ENCODE results near the gene PARP6. TPM values are rescaled to one million over a fixed set of nuclear protein-coding genes. Genes with fewer than 3 reads are reported as not detected.

PARP6 gene
- total RNA-seq, 5 donors from 2014 or later (not counting 1 experiment from before 2014, with no cell fraction given) = 94.4 to 132 (median 101) TPM

DNA sequence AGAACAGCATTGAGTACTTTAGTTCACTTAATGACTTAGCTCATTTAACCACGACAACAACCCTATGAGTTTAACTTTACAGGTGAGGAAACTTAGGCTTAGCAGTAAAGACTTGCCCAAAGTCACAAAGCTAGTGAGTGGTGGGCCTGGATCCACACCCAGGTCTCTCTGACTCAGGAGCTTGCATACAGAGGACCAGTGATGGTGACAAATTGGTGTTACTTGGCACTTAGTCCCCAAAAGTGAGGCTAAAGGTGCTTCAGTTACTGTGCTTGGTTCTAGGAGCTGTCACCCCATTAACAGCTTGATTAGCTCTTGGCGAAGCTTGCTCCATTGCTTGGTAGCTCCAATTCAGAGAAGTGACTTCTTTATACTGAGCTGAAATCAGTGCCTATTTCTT lies 41.5 kb upstream of the PARP6 start:
- no peak for ATAC-seq (replicated peaks in 1 of 4)
- no peaks in the 10 kb centered on the region for H3K27me3 ChIP-seq (replicated peaks in 1 of 2; ENCODE audit: control insufficient read depth in 2 of 2, extremely low read depth in 1 of 2, insufficient read depth in 2 of 2, low read length in 1 of 2)
- Mint-ChIP-seq H3K4me1 (peaks cover 6 to 9% (median 8%) of the 10 kb centered on the region in 3 donors), H3K27me3 (no peaks in the 10 kb centered on the region), H3K4me3 (no peak overlapping the region), H3K9me3 (peaks cover 0 to under 1% (median 0%) of the 10 kb centered on the region in 3 donors), H3K27ac (no peak overlapping the region), H3K36me3 (no peaks in the 10 kb centered on the region)
- no peak overlapping the region for H3K4me3 ChIP-seq (ENCODE audit: control insufficient read depth in 1 of 2, extremely low read depth in 1 of 2, low read length in 1 of 2)
- 100% methylated on average over 1 of the region's 2 CpGs for WGBS (ENCODE audit: insufficient coverage)
- H3K9me3 ChIP-seq = no peaks in the 10 kb centered on the region
- DNase-seq = no peak
- no peaks in the 10 kb centered on the region for H3K36me3 ChIP-seq (ENCODE audit: control insufficient read depth in 2 of 2, extremely low read depth in 1 of 2, insufficient read depth in 1 of 2, low read length in 1 of 2)
- no peak overlapping the region for H3K27ac ChIP-seq (ENCODE audit: low read length)
- CTCF ChIA-PET = interaction anchor here (0.6 to 2.1 kb wide), 7 partner anchors 13 to 357 kb away, joined by 3 to 8 read pairs (median 5); partner anchors contain the start of gene HEXA (in 1 of the 2)
- H3K4me1 ChIP-seq (ENCODE audit: control insufficient read depth in 1 of 2, extremely low read depth in 1 of 2, insufficient read depth in 2 of 2, low read length in 2 of 2) = no peaks in the 10 kb centered on the region
- POLR2A ChIA-PET = interaction anchor here in 1 of 2 donors (0.6 kb wide), 1 partner anchor 358 kb away, joined by 5 read pairs; no protein-coding TSS in a partner anchor

- Histone ChIP-seq H3K4me3 (ENCODE audit: control insufficient read depth in 1 of 2, extremely low read depth in 1 of 2, low read length in 1 of 2) (no peak overlapping the region), H3K4me1 (ENCODE audit: control insufficient read depth in 1 of 2, extremely low read depth in 1 of 2, insufficient read depth in 2 of 2, low read length in 2 of 2) (no peaks in the 10 kb centered on the region), H3K27ac (ENCODE audit: low read length) (no peak overlapping the region), H3K27me3 (replicated peaks in 1 of 2; ENCODE audit: control insufficient read depth in 2 of 2, extremely low read depth in 1 of 2, insufficient read depth in 2 of 2, low read length in 1 of 2) (no peaks in the 10 kb centered on the region), H3K36me3 (ENCODE audit: control insufficient read depth in 2 of 2, extremely low read depth in 1 of 2, insufficient read depth in 1 of 2, low read length in 1 of 2) (no peaks in the 10 kb centered on the region), H3K9me3 (no peaks in the 10 kb centered on the region)
- H3K27me3 Mint-ChIP-seq = no peaks in the 10 kb centered on the region
- POLR2A ChIA-PET = no interaction called here
- ATAC-seq (replicated peaks in 1 of 4) = no peak
- no peaks in the 10 kb centered on the region for H3K36me3 Mint-ChIP-seq
- DNase-seq = no peak
- CTCF ChIA-PET = interaction anchor here (0.6 to 2.1 kb wide), 5 partner anchors 62 to 357 kb away, joined by 3 to 6 read pairs (median 4); partner anchors contain the start of gene HEXA (in 1 of the 2)
- H3K4me1 Mint-ChIP-seq = peaks cover 2 to 5% (median 4%) of the 10 kb centered on the region in 3 donors
- no peak overlapping the region for H3K27ac Mint-ChIP-seq
- no peak overlapping the region for H3K4me3 Mint-ChIP-seq
- no peaks in the 10 kb centered on the region for H3K9me3 Mint-ChIP-seq
- WGBS (ENCODE audit: insufficient coverage) = 83% methylated on average over 1 of the region's 2 CpGs
Observed at GRCh38 chr15:72313448-72313840, 41.1 kb upstream of the PARP6 start.

DNA sequence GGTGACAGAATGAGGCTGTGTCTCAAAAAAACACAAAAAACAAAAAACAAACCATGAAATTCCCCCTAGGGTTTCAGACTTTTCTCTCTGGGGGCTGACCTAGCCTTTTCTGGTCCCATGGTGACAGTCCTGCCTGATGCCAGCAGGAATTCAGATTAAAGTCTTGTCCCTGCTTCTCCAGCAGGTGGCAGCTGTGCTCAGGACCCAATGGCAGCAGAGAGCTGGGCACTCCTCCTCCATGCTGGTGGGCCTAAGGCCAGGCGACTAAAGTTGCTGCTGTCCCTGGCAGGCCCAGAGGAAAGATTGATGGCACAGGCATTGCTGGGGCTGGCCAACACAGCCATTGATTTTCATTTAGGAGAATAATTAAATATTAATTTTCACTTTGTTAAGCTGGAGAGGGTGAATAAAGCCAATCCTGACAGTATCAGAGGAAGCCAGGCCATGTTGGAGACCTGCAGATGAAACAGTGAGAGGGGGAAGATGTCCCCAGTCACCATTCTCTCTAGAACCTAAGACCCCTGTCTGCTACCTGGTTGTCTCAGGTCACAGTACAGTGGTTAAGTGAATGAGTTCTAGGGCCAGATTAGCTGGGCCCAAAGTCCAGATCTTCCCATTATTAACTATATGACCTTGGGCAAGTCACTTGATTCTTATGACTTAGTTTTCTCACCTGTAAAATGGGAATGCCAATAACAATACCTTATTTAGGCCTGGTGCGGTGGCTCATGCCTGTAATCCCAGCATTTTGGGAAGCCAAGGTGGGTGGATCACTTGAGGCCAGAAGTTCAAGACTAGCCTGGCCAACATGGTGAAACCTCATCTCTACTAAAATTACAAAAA lies 40.5 kb upstream of the PARP6 start:
- peaks cover 0 to 4% (median 2%) of the 10 kb centered on the region in 3 donors for H3K4me1 Mint-ChIP-seq
- Histone ChIP-seq H3K4me1 (ENCODE audit: control insufficient read depth in 1 of 2, extremely low read depth in 1 of 2, insufficient read depth in 2 of 2, low read length in 2 of 2) (no peaks in the 10 kb centered on the region), H3K27me3 (replicated peaks in 1 of 2; ENCODE audit: control insufficient read depth in 2 of 2, extremely low read depth in 1 of 2, insufficient read depth in 2 of 2, low read length in 1 of 2) (no peaks in the 10 kb centered on the region), H3K27ac (ENCODE audit: low read length) (no peak overlapping the region), H3K36me3 (ENCODE audit: control insufficient read depth in 2 of 2, extremely low read depth in 1 of 2, insufficient read depth in 1 of 2, low read length in 1 of 2) (no peaks in the 10 kb centered on the region), H3K9me3 (no peaks in the 10 kb centered on the region), H3K4me3 (ENCODE audit: control insufficient read depth in 1 of 2, extremely low read depth in 1 of 2, low read length in 1 of 2) (no peak overlapping the region)
- no peak overlapping the region for H3K4me3 Mint-ChIP-seq
- H3K27me3 Mint-ChIP-seq = no peaks in the 10 kb centered on the region
- CTCF ChIA-PET = interaction anchor here (0.6 to 2.1 kb wide), 5 partner anchors 62 to 358 kb away, joined by 3 to 6 read pairs (median 4); partner anchors contain the start of gene HEXA (in 1 of the 2)
- POLR2A ChIA-PET = no interaction called here
- ATAC-seq (replicated peaks in 1 of 4) (peak; percentile 66 to 87 (median 78)), DNase-seq (peak in 34 of 35 experiments; percentile 9 to 70 (median 43))
- WGBS (ENCODE audit: insufficient coverage) = 100% methylated on average over 1 of the region's 2 CpGs
- H3K27ac Mint-ChIP-seq = no peak overlapping the region
- no peaks in the 10 kb centered on the region for H3K36me3 Mint-ChIP-seq
- no peaks in the 10 kb centered on the region for H3K9me3 Mint-ChIP-seq

DNA sequence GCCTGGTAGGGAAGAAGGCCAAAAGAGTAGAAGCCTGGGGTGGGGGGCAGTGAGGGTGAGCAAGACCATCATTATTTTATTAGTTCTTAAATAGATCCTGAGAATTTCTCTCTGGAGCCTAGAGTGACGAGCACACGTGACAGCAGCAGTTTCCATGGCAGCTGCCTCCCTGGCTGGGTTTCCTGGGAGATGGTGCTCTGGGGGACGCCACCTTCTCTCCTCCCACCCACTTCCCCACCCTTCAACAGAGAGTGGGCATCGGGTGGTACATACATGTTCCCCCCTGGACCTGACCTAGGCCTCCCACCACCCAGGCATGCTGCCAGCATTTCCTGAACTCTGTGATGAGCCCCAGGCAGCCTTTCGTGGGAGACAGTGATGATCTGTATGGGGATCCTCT lies 34.7 kb upstream of the PARP6 start:
- Histone ChIP-seq H3K4me3 (ENCODE audit: control insufficient read depth in 1 of 2, extremely low read depth in 1 of 2, low read length in 1 of 2) (no peak overlapping the region), H3K4me1 (ENCODE audit: control insufficient read depth in 1 of 2, extremely low read depth in 1 of 2, insufficient read depth in 2 of 2, low read length in 2 of 2) (peaks cover 0 to 10% of the 10 kb centered on the region in 2 experiments), H3K9me3 (no peaks in the 10 kb centered on the region), H3K36me3 (ENCODE audit: control insufficient read depth in 2 of 2, extremely low read depth in 1 of 2, insufficient read depth in 1 of 2, low read length in 1 of 2) (no peaks in the 10 kb centered on the region), H3K27ac (ENCODE audit: low read length) (no peak overlapping the region), H3K27me3 (replicated peaks in 1 of 2; ENCODE audit: control insufficient read depth in 2 of 2, extremely low read depth in 1 of 2, insufficient read depth in 2 of 2, low read length in 1 of 2) (peaks cover 0 to 3% of the 10 kb centered on the region in 2 experiments)
- Mint-ChIP-seq H3K4me1 (peaks cover 4 to 8% (median 7%) of the 10 kb centered on the region in 3 donors), H3K9me3 (no peaks in the 10 kb centered on the region), H3K4me3 (no peak overlapping the region), H3K27ac (no peak overlapping the region), H3K27me3 (no peaks in the 10 kb centered on the region), H3K36me3 (peaks cover 6% of the 10 kb centered on the region)
- CTCF ChIA-PET = no interaction called here
- no peak for ATAC-seq (replicated peaks in 1 of 4)
- WGBS (ENCODE audit: insufficient coverage) = 75% methylated on average over 5 of the region's 5 CpGs
- DNase-seq = no peak
- POLR2A ChIA-PET = interaction anchor here in 1 of 2 donors (0.6 kb wide), 1 partner anchor 35 kb away, joined by 4 read pairs; no protein-coding TSS in a partner anchor

- no peak overlapping the region for H3K4me3 ChIP-seq (ENCODE audit: control insufficient read depth in 1 of 2, extremely low read depth in 1 of 2, low read length in 1 of 2)
- H3K9me3 Mint-ChIP-seq = no peaks in the 10 kb centered on the region
- H3K4me1 Mint-ChIP-seq = peaks cover 4 to 8% (median 7%) of the 10 kb centered on the region in 3 donors
- no peak overlapping the region for H3K4me3 Mint-ChIP-seq
- ATAC-seq (replicated peaks in 1 of 4) = peak; percentile 40 to 93 (median 61)
- no peak overlapping the region for H3K27ac ChIP-seq (ENCODE audit: low read length)
- ChIA-PET CTCF (interaction anchor here in 1 of 2 donors (0.7 to 1.2 kb wide), 2 partner anchors 14 to 79 kb away, joined by 3 to 4 read pairs; partner anchors contain the start of gene CELF6), POLR2A (no interaction called here)
- H3K4me1 ChIP-seq (ENCODE audit: control insufficient read depth in 1 of 2, extremely low read depth in 1 of 2, insufficient read depth in 2 of 2, low read length in 2 of 2) = peaks cover 0 to 10% of the 10 kb centered on the region in 2 experiments
- 86% methylated on average over 2 of the region's 10 CpGs for WGBS (ENCODE audit: insufficient coverage)
- peaks cover 0 to 3% of the 10 kb centered on the region in 2 experiments for H3K27me3 ChIP-seq (replicated peaks in 1 of 2; ENCODE audit: control insufficient read depth in 2 of 2, extremely low read depth in 1 of 2, insufficient read depth in 2 of 2, low read length in 1 of 2)
- no peak overlapping the region for H3K27ac Mint-ChIP-seq
- H3K36me3 ChIP-seq (ENCODE audit: control insufficient read depth in 2 of 2, extremely low read depth in 1 of 2, insufficient read depth in 1 of 2, low read length in 1 of 2) = no peaks in the 10 kb centered on the region
- H3K36me3 Mint-ChIP-seq = peaks cover 6% of the 10 kb centered on the region
- no peaks in the 10 kb centered on the region for H3K27me3 Mint-ChIP-seq
- DNase-seq = peak in 33 of 35 experiments; percentile 22 to 77 (median 47)
- H3K9me3 ChIP-seq = no peaks in the 10 kb centered on the region
Observed at GRCh38 chr15:72306211-72306785, 33.9 kb upstream of the PARP6 start.

- no peak for DNase-seq
- peaks cover 0 to 10% of the 10 kb centered on the region in 2 experiments for H3K4me1 ChIP-seq (ENCODE audit: control insufficient read depth in 1 of 2, extremely low read depth in 1 of 2, insufficient read depth in 2 of 2, low read length in 2 of 2)
- H3K4me3 ChIP-seq (ENCODE audit: control insufficient read depth in 1 of 2, extremely low read depth in 1 of 2, low read length in 1 of 2) = no peak overlapping the region
- ATAC-seq (replicated peaks in 1 of 4) = no peak
- no peaks in the 10 kb centered on the region for H3K27me3 Mint-ChIP-seq
- H3K4me3 Mint-ChIP-seq = no peak overlapping the region
- peaks cover 0 to 3% of the 10 kb centered on the region in 2 experiments for H3K27me3 ChIP-seq (replicated peaks in 1 of 2; ENCODE audit: control insufficient read depth in 2 of 2, extremely low read depth in 1 of 2, insufficient read depth in 2 of 2, low read length in 1 of 2)
- H3K36me3 Mint-ChIP-seq = peaks cover 6% of the 10 kb centered on the region
- POLR2A ChIA-PET = no interaction called here
- H3K27ac Mint-ChIP-seq = no peak overlapping the region
- CTCF ChIA-PET = interaction anchor here in 1 of 2 donors (0.6 kb wide), 1 partner anchor 65 kb away, joined by 4 read pairs; no protein-coding TSS in a partner anchor
- H3K9me3 ChIP-seq = no peaks in the 10 kb centered on the region
- no peak overlapping the region for H3K27ac ChIP-seq (ENCODE audit: low read length)
- H3K9me3 Mint-ChIP-seq = no peaks in the 10 kb centered on the region
- peaks cover 4 to 8% (median 7%) of the 10 kb centered on the region in 3 donors for H3K4me1 Mint-ChIP-seq
- WGBS (ENCODE audit: insufficient coverage) = 94% methylated on average over 7 of the region's 7 CpGs
- no peaks in the 10 kb centered on the region for H3K36me3 ChIP-seq (ENCODE audit: control insufficient read depth in 2 of 2, extremely low read depth in 1 of 2, insufficient read depth in 1 of 2, low read length in 1 of 2)
Observed at GRCh38 chr15:72304596-72304995, 32.2 kb upstream of the PARP6 start.

All from T-cell (primary cell).